Mesodermal cell (in vitro differentiated cells): Measurements from ENCODE around the gene SLC6A12.

ENCODE experiments used
- H3K27ac ChIP-seq: 2 replicates; pipeline ENCODE4 v1.7.0; 2013; ENCODE audit warnings: mild to moderate bottlenecking, low read depth, low read length, moderate library complexity; ENCODE audit not compliant: severe bottlenecking
- H3K36me3 ChIP-seq: 2 replicates; pipeline ENCODE4 v1.7.1; 2013; ENCODE audit warnings: mild to moderate bottlenecking, low read length, moderate library complexity; ENCODE audit not compliant: control insufficient read depth, insufficient read depth
- H3K4me1 ChIP-seq: one replicate; pipeline ENCODE4 v1.7.1; 2013; ENCODE audit warnings: mild to moderate bottlenecking, low read length; ENCODE audit not compliant: insufficient read depth, control insufficient read depth, poor library complexity, severe bottlenecking
- H3K4me3 ChIP-seq: 2 replicates; pipeline ENCODE4 v1.7.0; 2013; ENCODE audit warnings: low read length, control low read depth, mild to moderate bottlenecking; ENCODE audit not compliant: insufficient read depth, poor library complexity, severe bottlenecking; ENCODE audit errors: extremely low read depth
- H3K9me3 ChIP-seq: 2 replicates; pipeline ENCODE4 v1.7.1; 2013; ENCODE audit warnings: mild to moderate bottlenecking, low read length, moderate library complexity; ENCODE audit not compliant: control insufficient read depth
- WGBS, 2 experiments: methylation state at CpG; one replicate each; pipeline ENCODE4 v1.1.5; 2013; ENCODE audit warnings: missing lambda C conversion rate in 2 of 2; ENCODE audit not compliant: insufficient coverage in 2 of 2; 5-methylcytosine and 5-hydroxymethylcytosine counted together

SLC6A12 gene

DNA sequence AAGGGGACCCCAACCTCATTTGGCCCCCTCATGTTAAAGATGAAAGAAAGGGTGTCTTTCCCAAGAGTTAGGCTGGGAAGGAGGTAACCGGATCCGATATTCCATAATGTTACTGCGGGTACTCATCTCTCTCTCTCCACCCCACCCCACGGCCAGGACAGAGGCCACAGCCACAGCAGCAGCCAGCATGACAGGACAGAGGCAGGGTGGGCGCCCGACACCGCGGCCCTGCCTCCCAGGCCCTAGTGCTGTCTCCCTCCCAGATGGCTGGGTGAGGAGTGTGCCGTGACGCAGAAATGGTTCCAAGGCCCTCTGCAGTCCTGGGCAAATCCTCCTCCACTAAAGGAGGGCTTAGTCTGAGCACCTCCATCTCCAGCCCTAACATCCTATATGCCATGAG is 6.2 kb downstream of the SLC6A12 start:
- no peaks in the 10 kb centered on the region for H3K36me3 ChIP-seq
- no peaks in the 10 kb centered on the region for H3K9me3 ChIP-seq
- 77 to 83% methylated on average over 2 to 6 of the region's 10 CpGs for WGBS, 2 experiments

DNA sequence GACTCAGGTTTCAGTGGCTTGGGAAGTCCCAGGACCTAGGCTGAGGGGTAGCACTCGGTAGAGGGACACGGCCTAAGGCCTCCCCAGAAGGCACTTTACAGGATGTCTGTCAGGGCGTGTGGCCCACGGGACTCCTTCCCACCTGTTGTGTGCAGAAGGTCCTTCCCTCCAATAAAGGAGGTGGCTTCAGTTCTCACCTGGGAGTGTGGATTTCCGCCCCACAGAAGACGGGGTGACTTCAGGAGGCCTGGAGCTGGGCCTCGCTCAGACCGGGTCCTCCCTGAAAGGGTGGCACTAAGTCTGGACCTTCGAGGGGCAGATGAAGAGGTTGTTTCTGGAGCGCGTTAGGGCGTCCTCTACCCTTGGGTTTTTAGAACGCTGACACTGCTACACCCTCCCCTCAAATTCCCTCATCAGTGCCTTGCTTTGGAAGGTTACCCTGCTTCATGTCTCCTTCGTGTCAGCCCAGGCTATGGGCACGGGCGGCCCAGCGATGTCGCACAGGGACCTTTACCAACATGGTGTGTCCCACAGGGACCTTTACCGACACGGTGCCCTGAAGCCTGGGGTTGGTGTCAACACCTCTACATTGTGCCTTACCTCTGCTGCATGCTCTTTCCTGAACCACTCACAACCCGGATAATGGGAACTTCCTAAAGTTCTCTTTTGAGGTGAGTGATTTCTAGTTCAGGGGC is 7.1 kb downstream of the SLC6A12 start:
- Histone ChIP-seq H3K27ac (no peak overlapping the region), H3K36me3 (no peaks in the 10 kb centered on the region), H3K9me3 (no peaks in the 10 kb centered on the region), H3K4me1 (peaks cover 7% of the 10 kb centered on the region), H3K4me3 (no peak overlapping the region)
- 90 to 93% methylated on average over 19 to 20 of the region's 21 CpGs for WGBS, 2 experiments

More for the DNA sequence above, 6.2 kb downstream of the SLC6A12 start:
- Histone ChIP-seq H3K27ac (no peak overlapping the region), H3K4me1 (peaks cover 7% of the 10 kb centered on the region), H3K4me3 (no peak overlapping the region)

DNA sequence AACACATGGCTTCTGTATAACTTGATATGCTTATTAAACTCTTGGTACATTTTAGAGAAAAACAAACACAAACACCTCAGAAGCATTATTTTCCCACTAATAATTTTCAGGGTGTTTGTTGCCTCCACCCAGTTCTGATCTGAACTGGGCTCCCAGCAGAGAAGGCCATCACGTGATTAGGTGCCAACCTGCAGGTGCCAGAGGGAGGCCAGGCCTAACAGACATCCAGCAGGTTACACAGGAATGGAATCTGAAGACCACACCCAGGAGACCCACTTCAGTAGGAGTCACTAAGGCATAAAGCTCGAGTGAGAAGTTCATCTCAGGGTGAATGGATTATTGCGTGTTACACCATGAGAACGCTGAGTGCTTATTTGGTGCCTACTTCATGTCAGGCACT is 8.9 kb downstream of the SLC6A12 start:
- H3K9me3 ChIP-seq: no peaks in the 10 kb centered on the region
- WGBS, 2 experiments: 83 to 91% methylated on average over 4 of the region's 4 CpGs
- no peak overlapping the region for H3K27ac ChIP-seq
- H3K4me3 ChIP-seq: no peak overlapping the region
- H3K4me1 ChIP-seq: peaks cover 7% of the 10 kb centered on the region
- H3K36me3 ChIP-seq: no peaks in the 10 kb centered on the region

DNA sequence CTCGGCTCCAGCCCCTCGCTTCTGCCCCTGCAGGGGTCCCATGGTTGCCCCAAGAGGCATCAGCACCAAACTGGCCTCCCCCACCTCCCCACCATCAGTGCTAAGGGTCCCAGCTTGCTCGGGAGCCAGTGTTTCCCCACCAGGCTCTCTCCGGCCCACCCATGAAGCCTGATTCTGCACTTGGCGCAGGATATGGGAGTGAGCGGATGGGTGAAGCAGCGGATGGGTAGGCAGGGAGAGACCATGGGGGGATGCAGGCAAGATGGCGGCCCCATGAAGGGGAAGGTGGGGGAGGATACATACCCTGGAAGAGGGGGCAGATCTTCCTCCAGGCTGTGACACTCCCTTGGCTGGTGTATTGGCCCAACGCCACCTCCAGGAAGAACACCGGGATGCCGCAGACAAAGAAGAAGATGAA is 9.7 kb downstream of the SLC6A12 start:
- H3K36me3 ChIP-seq: no peaks in the 10 kb centered on the region
- H3K9me3 ChIP-seq: no peaks in the 10 kb centered on the region
- H3K4me1 ChIP-seq: peaks cover 12% of the 10 kb centered on the region
- H3K4me3 ChIP-seq: peak overlapping the region; percentile 54
- WGBS, 2 experiments: 71 to 95% methylated on average over 4 to 8 of the region's 11 CpGs
- H3K27ac ChIP-seq: no peak overlapping the region

DNA sequence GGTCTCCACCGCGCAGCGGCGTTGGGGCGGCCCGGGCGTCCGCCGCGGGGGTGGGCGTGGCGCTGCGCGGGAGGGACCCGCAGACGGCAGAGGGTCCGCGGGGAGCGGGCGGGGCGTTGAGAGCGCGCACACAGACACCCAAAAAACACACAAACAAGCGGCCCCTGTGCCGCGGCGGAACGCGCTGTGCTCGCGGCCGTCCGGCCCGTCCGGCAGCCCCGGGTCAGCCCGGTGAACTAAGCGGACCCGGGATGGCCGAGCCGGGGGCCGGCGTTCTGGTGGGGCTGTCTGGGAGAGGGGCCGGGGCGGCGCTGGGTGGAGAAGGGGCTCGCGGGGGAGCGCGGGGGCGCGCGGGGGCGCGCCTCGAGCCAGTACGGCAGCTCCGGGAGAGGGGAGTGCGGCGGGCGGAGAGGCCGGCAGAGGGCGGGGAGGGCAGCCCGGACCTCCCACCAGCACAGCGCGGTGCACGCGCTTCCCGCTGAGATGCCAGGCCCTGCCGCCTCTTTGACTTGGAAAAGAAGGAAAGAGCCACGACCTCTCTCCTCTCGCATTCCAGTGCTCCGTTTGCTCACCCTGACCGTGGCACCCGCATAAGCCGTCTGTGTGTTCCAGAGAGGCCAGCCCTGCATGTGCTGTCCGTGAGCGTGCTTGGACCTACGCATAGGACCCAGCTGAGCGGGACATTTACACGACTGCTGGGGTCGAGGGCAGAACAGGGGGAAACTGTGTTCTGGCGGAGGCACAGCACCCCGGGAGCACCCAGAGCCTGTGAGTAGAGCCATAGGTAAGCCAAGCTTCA is 10.3 kb downstream of the SLC6A12 start:
- no peaks in the 10 kb centered on the region for H3K36me3 ChIP-seq
- H3K9me3 ChIP-seq: no peaks in the 10 kb centered on the region
- no peak overlapping the region for H3K27ac ChIP-seq
- WGBS, 2 experiments: 1 to 2% methylated on average over 34 to 69 of the region's 84 CpGs
- peak overlapping the region; percentile 54 for H3K4me3 ChIP-seq
- H3K4me1 ChIP-seq: peaks cover 18% of the 10 kb centered on the region

DNA sequence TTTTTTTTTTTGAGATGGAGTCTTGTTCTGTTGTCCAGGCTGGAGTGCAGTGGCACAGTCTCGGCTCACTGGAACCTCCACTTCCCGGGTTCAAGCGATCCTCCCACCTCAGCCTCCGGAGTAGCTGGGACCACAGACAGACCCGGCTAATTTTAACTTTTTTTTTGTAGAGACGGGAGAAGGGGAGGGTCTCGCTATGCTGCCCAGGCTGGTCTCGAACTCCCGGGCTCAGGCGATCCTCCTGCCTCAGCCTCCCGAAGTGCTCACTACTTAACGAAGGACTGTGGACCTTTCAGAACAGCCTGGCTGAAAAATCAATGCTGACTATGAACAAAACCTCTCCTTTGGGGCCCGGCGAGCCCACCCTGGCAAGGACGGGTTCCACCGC is 10.9 kb downstream of the SLC6A12 start:
- Histone ChIP-seq H3K4me3 (peak overlapping the region; percentile 54), H3K9me3 (no peaks in the 10 kb centered on the region), H3K36me3 (no peaks in the 10 kb centered on the region), H3K4me1 (peaks cover 19% of the 10 kb centered on the region), H3K27ac (no peak overlapping the region)
- 48 to 50% methylated on average over 14 to 15 of the region's 16 CpGs for WGBS, 2 experiments

DNA sequence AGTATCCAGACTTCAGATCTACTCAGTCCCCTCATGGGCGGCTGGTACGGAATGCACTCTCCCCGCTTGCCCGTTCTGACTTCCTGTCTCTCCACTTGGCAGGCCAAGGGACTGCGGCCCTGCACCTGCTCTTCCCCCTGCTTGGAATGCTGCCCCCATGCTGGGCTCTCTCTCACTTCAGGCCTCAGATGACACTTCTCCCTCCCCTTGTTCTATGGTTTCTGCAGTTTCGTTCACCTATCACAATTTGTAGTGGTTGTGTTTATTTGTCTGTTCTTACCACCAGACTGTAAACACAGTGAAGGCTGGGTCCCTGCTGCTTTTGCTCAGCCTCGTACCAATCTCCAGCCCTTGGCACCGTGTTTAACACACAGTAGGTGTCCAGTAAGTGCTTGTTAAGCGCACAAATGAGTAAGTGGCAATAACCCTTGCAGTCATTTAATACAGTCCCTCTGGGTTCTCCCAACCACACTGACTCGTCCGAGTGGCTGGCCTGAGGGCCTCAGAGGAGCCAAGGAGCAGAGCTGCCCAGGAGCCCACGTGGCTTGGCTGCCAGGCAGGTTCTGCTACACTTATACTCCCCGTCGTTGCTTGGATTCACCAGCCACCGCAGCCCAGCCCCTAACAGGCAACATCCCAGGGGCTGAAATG is 11.8 kb downstream of the SLC6A12 start:
- Histone ChIP-seq H3K4me1 (peaks cover 19% of the 10 kb centered on the region), H3K36me3 (no peaks in the 10 kb centered on the region), H3K27ac (no peak overlapping the region), H3K9me3 (no peaks in the 10 kb centered on the region), H3K4me3 (no peak overlapping the region)
- WGBS, 2 experiments: 19 to 29% methylated on average over 9 to 10 of the region's 15 CpGs

DNA sequence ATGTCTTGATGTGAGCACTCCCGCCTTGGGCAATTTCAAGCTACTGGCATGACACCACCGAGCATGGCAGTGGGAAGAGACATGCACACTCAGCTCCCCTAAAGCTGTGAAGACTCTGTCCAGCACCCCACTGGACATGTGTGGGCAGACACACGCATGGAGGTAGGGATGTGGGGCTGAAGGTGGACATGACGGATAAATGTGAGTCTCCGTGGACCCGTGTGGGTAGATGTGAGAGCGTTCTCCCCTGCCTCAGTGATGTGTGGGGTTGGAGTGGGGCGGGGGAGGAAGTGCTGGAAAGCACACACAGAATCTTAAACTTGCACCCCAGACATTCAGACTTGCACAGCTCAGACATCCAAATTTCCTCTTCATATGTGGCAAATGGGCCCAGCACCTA is 12.6 kb downstream of the SLC6A12 start:
- 74 to 96% methylated on average over 3 of the region's 8 CpGs for WGBS, 2 experiments
- Histone ChIP-seq H3K4me1 (peaks cover 19% of the 10 kb centered on the region), H3K36me3 (no peaks in the 10 kb centered on the region), H3K27ac (no peak overlapping the region), H3K9me3 (no peaks in the 10 kb centered on the region), H3K4me3 (no peak overlapping the region)

DNA sequence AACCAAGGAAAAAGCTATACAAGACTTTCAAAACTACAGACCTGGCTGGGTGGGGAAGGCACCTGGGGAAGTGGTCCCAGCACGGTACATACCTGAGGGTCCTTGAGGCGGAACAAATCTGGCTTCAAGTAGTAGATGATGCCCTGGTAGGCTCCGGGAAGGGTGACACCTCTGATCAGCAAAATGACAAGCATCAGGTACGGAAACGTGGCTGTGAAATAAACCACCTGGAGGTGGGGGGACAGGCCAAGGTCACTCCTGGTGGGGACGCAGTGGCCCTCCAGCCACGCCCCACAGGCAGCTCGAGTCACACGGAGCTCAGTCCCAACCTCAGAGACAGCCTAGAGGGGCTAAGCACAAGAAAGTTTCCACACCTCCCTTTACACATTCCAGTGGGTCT is 15.3 kb downstream of the SLC6A12 start:
- Histone ChIP-seq H3K36me3 (no peaks in the 10 kb centered on the region), H3K4me1 (peaks cover 13% of the 10 kb centered on the region), H3K27ac (no peak overlapping the region), H3K4me3 (no peak overlapping the region), H3K9me3 (no peaks in the 10 kb centered on the region)
- WGBS, 2 experiments: 80 to 83% methylated on average over 7 to 8 of the region's 9 CpGs

DNA sequence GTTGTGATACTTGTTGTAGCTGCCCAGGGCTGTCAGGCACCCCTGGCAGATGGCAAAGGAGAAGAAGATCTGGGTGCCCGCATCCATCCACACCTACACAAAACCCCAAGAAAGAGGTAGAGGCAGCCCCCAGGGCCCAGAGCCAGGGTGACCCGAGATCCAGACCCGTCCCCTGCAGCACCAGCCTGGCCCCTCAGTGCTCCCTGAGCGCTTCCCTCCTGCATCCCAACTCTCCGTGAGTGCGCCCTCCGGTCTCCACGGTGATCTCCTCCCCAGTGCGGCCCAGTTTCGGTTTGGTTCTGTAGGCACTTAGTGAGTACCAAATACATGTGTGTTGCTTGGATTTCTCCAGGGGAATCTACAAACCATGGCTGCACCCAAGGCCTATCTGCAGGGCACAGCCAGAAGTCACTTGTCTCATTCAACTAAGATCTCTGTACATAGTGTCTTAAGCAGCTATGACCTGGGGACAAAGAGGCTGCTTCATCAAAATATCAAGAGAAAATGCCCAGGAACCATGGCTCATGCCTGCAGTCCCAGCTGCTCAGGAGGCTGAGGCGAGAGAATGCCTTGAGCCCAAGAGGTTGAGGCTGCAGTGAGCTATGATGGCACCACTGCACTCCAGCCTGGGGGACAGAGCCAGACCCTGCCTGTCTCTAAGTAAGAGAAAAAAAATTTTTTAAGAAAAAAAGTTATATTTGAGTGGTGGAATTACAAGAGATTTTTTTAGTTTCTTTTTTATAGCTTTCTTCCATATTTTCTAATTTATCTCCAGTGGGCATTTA is 15.9 kb downstream of the SLC6A12 start:
- Histone ChIP-seq H3K9me3 (no peaks in the 10 kb centered on the region), H3K36me3 (no peaks in the 10 kb centered on the region), H3K27ac (no peak overlapping the region), H3K4me1 (peaks cover 12% of the 10 kb centered on the region), H3K4me3 (no peak overlapping the region)
- 90 to 98% methylated on average over 5 of the region's 11 CpGs for WGBS, 2 experiments
